GM19395 (cell line): ENCODE measurements around the gene DNAH10.

Experiments
- ATAC-seq: cut with Tn5 transposase; IDR thresholded peaks from one replicate; pipeline ENCODE4 v1.9.1; 2021; ENCODE audit warnings: mild to moderate bottlenecking, moderate library complexity; ENCODE audit not compliant: unreplicated experiment

DNAH10 gene

DNA sequence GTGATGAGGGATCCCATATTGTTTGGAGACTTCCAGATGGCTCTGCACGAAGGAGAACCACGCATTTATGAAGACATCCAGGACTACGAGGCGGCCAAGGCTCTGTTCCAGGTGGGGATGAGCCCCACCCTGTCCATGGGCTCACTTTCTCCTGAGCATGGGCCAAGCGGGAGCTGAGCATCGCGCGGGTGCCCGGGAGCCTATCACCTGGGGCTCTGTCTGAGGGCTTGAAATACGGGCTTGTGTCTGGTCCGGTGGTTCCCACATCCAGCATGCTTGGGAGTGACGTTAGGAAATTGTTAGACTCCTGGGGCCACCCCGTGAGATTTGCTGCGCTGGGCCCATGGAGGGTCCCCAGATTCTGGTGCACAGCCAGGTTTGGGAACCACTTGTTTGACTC lies 117.6 kb downstream of the DNAH10 start:
- ATAC-seq = no peak

- ATAC-seq = no peak
Measured at GRCh38 chr12:123882161-123882705, 120.1 kb downstream of the DNAH10 start.

GRCh38 chr12:123886258-123886657 lies 124.2 kb downstream of the DNAH10 start:
- ATAC-seq = no peak

DNA sequence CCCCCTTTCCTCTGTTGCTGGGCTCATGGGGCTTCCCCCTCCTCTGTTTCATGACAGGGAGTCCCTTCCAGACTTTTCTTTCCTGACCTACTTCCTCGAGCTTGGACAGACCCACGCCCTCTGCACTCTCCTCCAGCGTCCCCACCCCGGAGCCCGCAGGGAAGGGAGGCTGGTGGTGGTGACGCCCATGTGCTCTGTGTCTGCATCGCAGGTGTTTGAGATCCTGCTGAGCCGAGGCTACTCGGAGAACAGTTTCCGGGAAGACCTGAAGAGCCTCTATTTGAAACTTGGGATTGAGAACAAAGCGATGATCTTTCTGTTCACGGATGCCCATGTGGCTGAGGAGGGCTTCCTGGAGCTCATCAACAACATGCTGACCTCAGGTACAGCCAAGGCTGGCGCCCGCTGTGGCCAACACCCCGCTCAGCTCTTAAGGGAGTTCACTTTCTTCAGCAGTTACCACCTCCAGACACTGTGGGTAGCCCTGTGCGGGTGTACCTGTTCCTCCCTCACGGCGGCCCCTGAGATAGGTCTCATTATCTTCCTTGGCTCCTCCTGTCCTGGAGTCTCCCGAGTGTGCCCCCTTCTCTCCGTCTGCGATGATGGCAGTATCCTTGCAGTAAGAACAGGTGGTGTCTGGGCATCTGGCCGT lies 125.0 kb downstream of the DNAH10 start:
- no peak for ATAC-seq

DNA sequence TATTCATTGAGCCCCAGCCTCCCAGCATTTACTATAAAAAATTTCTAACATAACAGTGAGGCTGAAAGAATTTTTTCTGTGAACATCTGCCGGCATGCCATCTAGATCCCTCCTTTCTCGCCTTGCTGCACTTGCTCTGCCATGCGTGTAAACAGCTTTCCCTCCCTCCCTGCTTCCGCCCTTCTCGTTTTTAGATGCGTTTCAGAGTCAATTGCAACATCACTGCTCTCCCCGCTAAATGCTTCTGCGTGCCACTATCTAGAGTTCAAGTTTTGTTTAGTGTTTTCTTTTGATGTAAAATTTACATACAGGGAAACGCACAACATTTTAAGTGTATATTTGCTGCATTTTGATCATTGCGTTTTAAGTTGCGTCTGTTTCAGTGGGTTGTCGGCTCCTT lies 126.9 kb downstream of the DNAH10 start:
- ATAC-seq = no peak

GRCh38 chr12:123889848-123890535 lies 127.9 kb downstream of the DNAH10 start:
- ATAC-seq = no peak

GRCh38 chr12:123890536-123890902 lies 128.4 kb downstream of the DNAH10 start:
- ATAC-seq = no peak

DNA sequence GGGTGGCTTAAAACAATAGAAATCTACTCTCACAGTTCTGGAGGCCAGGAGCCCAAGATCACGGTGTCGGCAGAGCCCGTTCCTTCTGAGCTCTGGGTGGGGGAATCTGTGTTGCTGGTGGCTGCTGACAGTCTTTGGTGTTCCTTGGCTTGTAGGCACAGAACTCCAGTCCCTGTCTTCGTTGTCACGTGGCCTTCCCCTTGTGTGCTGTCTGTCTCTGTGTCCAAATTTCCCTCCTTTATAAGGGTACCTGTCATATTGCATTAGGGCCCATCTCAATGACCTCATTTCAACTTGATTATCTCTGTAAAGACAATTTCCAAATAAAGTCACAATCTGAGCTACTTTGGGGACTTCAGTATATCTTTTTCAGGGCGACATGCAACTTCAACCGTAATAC lies 128.9 kb downstream of the DNAH10 start:
- no peak for ATAC-seq

DNA sequence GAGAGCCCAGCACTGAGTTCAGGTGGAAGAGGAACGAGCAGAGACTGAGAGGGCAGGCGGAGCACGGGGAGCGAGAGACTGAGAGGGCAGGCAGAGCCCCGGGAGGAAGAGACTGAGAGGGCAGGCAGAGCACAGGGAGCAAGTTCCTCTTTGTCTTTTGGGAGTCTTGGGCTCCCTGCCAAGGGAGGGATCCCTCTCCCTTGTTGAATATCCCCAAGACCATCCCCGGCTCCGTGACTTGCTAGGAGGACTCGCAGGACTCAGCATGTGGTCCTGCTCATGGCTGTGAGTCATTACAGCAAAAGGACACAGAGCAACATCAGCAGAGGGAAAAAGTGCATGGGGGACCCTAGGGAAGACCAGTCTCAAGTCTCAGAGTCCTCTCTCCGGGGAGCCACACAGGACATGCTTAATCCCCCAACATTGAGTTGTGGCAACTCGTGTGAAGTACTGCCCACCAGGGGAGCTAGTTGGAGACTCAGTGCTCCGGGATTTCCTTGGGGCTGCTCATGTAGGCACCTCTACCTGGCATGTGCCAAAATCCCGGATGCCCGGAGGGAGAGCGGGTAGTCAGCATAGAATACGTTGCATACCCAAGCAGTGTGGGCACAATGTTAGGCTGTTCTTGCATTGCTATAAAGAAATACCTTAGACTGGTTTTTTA lies 129.5 kb downstream of the DNAH10 start:
- ATAC-seq = no peak

- ATAC-seq = no peak
Measured at GRCh38 chr12:123892180-123892559, 130.1 kb downstream of the DNAH10 start.

DNA sequence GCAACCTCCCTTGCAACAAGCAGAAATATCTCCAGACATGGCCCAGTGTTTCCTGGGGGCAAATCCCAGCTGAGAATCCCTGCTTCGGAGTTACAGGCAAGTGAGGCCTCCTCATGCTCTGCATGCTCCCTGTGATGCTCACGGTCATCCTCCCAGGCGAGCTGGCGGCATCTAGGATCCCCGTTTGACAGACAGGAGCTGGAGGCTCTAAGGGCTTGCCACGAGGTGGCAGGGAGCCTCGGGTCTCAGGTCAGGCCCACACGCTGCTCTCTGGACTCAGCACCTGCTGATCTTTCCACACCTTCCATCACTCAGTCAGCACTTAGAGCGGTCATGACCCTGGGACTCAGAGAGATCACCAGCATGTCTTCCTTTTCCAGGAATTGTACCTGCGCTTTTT lies 130.8 kb downstream of the DNAH10 start:
- ATAC-seq = no peak

GRCh38 chr12:123893276-123893675 lies 131.2 kb downstream of the DNAH10 start:
- no peak for ATAC-seq

- no peak for ATAC-seq
Measured at GRCh38 chr12:123894823-123895345, 132.8 kb downstream of the DNAH10 start.

GRCh38 chr12:123895451-123895850 lies 133.3 kb downstream of the DNAH10 start:
- no peak for ATAC-seq

DNA sequence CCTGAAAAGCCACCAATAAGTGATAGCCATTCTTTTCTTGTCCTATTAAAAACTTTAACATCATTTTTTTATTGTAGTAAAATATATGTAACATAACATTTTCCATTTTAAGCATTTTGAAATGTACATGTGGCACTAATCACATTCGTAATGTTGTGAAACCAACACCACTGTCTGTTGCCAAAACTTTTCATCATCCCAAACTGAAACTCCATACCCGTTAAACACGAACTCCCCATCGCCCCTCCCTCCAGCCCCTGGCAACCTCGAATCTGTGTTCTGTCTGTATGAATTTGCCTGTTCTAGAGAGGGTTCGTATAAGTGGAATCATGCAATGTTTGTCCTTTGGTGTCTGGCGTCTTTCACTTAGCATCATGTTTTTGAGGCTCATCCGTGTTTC lies 134.7 kb downstream of the DNAH10 start:
- no peak for ATAC-seq

GRCh38 chr12:123897221-123897620 lies 135.1 kb downstream of the DNAH10 start:
- no peak for ATAC-seq

DNA sequence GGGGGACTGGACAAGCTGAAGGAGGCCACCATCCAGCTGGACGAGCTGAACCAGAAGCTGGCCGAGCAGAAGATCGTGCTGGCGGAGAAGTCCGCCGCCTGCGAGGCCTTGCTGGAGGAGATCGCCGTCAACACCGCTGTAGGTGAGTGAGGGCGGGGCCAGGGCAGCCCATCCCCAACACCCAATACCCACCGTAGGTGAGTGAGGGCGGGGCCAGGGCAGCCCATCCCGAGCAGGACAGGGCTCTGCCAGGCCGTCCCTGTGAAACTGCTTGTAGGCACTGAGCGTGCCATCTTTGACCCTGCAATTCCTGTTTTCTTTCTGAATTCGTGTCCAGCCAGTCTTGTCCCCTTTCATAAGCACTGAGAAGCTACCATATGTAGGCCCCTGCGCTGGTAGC lies 136.6 kb downstream of the DNAH10 start:
- no peak for ATAC-seq

GRCh38 chr12:123899368-123899767 lies 137.3 kb downstream of the DNAH10 start:
- ATAC-seq = no peak

DNA sequence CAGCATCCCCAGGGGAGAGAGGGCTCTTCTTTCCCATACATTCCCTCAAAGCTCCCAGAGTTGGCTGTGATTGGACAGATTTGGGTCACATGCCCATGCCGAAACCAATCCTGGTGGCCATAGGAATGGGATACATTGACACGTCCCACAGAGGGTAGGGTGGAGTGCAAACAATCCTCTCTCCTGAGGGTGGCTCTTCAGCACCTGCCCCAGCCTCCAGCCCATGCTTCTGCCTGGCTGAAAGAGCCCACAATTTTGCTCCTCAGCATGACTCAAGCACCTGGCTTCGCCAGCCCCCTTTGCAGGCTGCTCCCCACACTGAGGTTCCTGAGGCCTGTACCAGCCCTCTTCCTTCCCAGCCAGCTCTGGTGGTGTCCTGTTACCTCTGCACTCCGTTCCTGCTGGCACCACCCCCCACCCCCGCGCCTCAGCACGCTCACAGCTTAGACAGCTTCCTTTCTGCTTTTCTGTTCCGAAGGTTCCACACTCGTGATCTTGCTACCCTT lies 138.8 kb downstream of the DNAH10 start:
- ATAC-seq = no peak

DNA sequence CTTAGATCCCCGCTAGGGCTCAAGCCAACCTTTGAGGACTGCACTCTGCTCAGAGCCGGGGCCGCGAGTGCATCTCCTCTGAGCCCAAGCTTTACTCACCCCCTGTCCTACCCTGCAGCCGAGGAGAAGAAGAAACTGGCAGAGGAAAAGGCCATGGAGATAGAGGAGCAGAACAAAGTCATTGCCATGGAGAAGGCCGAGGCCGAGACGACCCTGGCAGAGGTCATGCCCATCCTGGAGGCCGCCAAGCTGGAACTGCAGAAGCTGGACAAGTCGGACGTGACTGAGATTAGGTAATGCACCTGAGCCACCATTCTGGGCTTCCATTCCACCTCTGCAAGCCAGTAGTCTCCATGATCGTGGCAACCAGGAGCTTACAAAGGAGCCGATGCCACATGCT lies 140.7 kb downstream of the DNAH10 start:
- ATAC-seq = no peak

DNA sequence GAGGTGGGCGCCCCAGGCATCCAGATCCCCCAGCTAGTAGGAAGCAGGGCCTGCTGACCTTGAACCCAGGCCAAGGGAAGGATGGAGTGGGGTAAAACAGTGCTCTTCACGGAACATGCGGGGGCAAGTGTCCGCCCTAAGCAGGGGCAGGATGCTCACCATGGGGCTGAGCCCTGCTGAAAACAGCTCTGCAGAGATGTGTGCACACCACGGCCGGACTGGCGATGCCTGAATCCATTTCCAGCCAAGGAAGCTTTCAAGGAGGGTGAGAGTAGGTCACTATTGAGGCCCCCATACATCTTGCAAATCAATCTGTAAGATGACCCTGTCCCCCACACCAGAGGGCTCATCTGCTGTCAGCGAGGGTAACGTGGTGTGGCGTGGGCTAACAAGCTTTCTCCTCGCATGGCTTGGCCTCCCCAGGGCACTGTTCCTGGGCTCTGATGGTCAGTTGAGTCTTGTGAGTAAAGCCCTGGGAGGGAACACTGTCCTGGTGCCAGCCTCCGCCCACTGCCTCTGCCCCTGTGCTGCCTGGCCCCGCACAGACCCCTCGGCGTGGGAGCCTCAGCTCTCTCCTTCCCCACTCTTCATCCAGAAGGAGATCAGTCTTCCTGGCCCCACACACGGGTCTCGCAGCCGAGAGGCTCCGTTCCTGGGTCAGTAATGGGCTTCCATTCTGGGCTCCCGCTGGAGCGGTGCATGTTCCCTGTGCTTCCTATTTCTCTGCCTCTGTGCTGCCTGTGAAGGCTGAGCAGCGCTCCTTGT lies 141.4 kb downstream of the DNAH10 start:
- no peak for ATAC-seq
